Astrocyte (in vitro differentiated cells and primary cell): ENCODE data around the gene PLEKHF1. TPM values are rescaled to one million over a fixed set of nuclear protein-coding genes. Genes with fewer than 3 reads are reported as not detected.

Source experiments
- DNase-seq: peaks from one replicate; pipeline ENCODE4 v3.0.0-alpha.2; 2010; ENCODE audit warnings: low read depth
- FAIRE-seq: peaks from 2 replicates; lab custom pipeline; 2011; peaks lifted over from hg19 to GRCh38; lab: Jason Lieb, UNC
- H2AFZ ChIP-seq: 2 replicates; pipeline ENCODE4 v1.6.0; 2012; ENCODE audit warnings: low read depth, low read length, inconsistent platforms
- H3K27ac ChIP-seq: 2 replicates; pipeline ENCODE4 v1.5.1; 2011; ENCODE audit warnings: low read depth, low read length, inconsistent platforms
- H3K27me3 ChIP-seq: 2 replicates; pipeline ENCODE4 v1.6.0; 2011; ENCODE audit warnings: low read length, inconsistent platforms; ENCODE audit not compliant: insufficient read depth
- H3K36me3 ChIP-seq: 2 replicates; pipeline ENCODE4 v1.5.1; 2011; ENCODE audit warnings: low read length, inconsistent platforms; ENCODE audit not compliant: insufficient read depth
- H3K4me1 ChIP-seq: 2 replicates; pipeline ENCODE4 v1.5.1; 2011; ENCODE audit warnings: low read length, inconsistent platforms; ENCODE audit not compliant: insufficient read depth
- H3K4me2 ChIP-seq: 2 replicates; pipeline ENCODE4 v1.6.0; 2012; ENCODE audit warnings: low read length, inconsistent platforms
- H3K4me3 ChIP-seq: 2 replicates; pipeline ENCODE4 v1.5.1; 2011; ENCODE audit warnings: low read depth, mild to moderate bottlenecking, low read length, inconsistent platforms; ENCODE audit not compliant: insufficient read depth
- H3K79me2 ChIP-seq: 2 replicates; pipeline ENCODE4 v1.6.0; 2012; ENCODE audit warnings: mild to moderate bottlenecking, low read length, inconsistent platforms; ENCODE audit not compliant: insufficient read depth
- H3K9ac ChIP-seq: 2 replicates; pipeline ENCODE4 v1.6.0; 2012; ENCODE audit warnings: mild to moderate bottlenecking, low read length, inconsistent platforms
- H3K9me3 ChIP-seq: 2 replicates; pipeline ENCODE4 v1.5.1; 2012; ENCODE audit warnings: low read depth, mild to moderate bottlenecking, low read length, inconsistent platforms; ENCODE audit not compliant: insufficient read depth
- H4K20me1 ChIP-seq: 2 replicates; pipeline ENCODE4 v1.6.0; 2012; ENCODE audit warnings: low read length, inconsistent platforms; ENCODE audit not compliant: insufficient read depth
- H3K27ac Mint-ChIP-seq: one replicate; pipeline ENCODE4 v1.8.0; 2021; ENCODE audit warnings: mild to moderate bottlenecking, mixed read lengths; ENCODE audit not compliant: unreplicated experiment
- H3K27me3 Mint-ChIP-seq: one replicate; pipeline ENCODE4 v1.8.0; 2021; ENCODE audit warnings: low read depth, mixed read lengths; ENCODE audit not compliant: unreplicated experiment
- H3K36me3 Mint-ChIP-seq: one replicate; pipeline ENCODE4 v1.8.0; 2021; ENCODE audit warnings: low read depth, mixed read lengths; ENCODE audit not compliant: unreplicated experiment
- H3K4me1 Mint-ChIP-seq: one replicate; pipeline ENCODE4 v1.8.0; 2021; ENCODE audit warnings: low read depth, mixed read lengths; ENCODE audit not compliant: unreplicated experiment
- H3K4me3 Mint-ChIP-seq: one replicate; pipeline ENCODE4 v1.8.0; 2021; ENCODE audit warnings: mild to moderate bottlenecking, moderate library complexity, mixed read lengths; ENCODE audit not compliant: unreplicated experiment
- H3K9me3 Mint-ChIP-seq: one replicate; pipeline ENCODE4 v1.8.0; 2021; ENCODE audit warnings: mild to moderate bottlenecking, mixed read lengths; ENCODE audit not compliant: unreplicated experiment
- EZH2 ChIP-seq: IDR thresholded peaks from 2 replicates; pipeline ENCODE4 v1.6.1; 2012; ENCODE audit warnings: mild to moderate bottlenecking, low read length, inconsistent platforms; ENCODE audit not compliant: insufficient read depth
- total RNA-seq: library from RNA; stranded (reverse); gene quantifications from 2 replicates; pipeline ENCODE4 v1.2.1, GENCODE V29; 2021
- TF ChIP-seq, protein P1 (sequence below): IDR thresholded peaks from 2 replicates; pipeline ENCODE4 v1.5.1; 2011; ENCODE audit warnings: low read depth, mild to moderate bottlenecking, inconsistent platforms, low read length, moderate library complexity; ENCODE audit not compliant: insufficient read depth

PLEKHF1 gene
- total RNA-seq, 1 donor from 2014 or later, result 13.1 TPM

DNA sequence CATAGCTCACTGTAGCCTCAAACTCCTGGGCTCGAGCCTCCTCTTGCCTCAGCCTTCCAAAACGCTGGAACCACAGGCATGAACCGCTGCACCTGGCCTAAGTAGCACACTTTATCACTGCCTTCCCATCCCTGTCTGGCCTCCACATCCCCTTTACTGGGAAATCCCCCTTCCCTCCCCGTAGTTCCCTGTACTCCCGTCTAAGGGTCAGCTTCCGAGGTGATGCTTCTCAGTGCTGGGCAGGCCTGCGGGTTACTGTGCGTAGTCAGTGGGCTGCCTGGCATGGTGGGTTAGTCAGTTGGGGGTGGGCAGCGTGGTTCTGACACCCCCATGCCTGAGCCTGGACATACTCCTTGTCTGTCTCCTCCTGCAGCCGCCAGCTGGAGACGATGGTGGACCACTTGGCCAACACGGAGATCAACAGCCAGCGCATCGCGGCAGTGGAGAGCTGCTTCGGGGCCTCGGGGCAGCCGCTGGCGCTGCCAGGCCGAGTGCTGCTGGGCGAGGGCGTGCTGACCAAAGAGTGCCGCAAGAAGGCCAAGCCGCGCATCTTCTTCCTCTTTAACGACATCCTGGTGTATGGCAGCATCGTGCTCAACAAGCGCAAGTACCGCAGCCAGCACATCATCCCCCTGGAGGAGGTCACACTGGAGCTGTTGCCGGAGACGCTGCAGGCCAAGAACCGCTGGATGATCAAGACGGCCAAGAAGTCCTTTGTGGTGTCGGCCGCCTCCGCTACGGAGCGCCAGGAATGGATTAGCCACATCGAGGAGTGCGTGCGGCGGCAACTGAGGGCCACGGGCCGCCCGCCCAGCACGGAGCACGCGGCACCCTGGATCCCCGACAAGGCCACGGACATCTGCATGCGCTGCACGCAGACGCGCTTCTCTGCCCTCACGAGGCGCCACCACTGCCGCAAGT, 8.4 kb downstream of the PLEKHF1 start:
- Histone ChIP-seq H3K79me2 (peaks cover 13% of the 10 kb centered on the region), H3K36me3 (no peaks in the 10 kb centered on the region)

DNA sequence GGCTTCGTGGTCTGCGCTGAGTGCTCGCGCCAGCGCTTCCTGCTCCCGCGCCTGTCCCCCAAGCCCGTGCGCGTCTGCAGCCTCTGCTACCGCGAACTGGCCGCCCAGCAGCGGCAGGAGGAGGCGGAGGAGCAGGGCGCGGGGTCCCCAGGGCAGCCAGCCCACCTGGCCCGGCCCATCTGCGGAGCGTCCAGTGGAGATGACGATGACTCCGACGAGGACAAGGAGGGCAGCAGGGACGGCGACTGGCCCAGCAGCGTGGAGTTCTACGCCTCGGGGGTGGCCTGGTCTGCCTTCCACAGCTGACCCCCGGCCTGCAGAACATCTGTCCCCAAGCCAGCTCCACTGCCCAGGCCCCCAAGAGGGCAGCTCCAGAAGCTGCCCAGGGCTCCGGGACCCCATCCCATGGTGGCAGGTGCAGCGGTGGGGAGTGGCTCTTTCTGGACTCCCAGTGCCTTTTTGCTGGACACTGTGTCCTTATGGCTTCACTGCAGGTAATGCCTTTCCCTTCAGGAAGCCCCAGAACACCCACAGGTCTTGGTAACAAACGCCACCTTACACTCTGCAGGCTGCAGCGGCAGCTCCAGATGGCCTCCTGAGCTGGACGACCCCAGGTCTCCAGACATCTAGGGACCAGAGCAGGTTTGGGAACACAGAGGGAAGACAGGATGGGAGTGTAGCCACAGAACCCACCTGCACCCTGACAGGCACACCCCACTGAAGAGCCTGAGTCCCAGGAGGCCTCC, 9.3 kb downstream of the PLEKHF1 start:
- no peaks in the 10 kb centered on the region for H3K9me3 Mint-ChIP-seq

More for the DNA sequence above, 8.4 kb downstream of the PLEKHF1 start:
- no peaks in the 10 kb centered on the region for H3K9me3 Mint-ChIP-seq
- H3K27ac Mint-ChIP-seq, result no peak overlapping the region
- H3K36me3 Mint-ChIP-seq, result peaks cover 10% of the 10 kb centered on the region
- H3K27me3 Mint-ChIP-seq, result no peaks in the 10 kb centered on the region
- Histone ChIP-seq H4K20me1 (peaks cover 34% of the 10 kb centered on the region), H3K27me3 (no peaks in the 10 kb centered on the region), H3K9ac (no peak overlapping the region), H3K9me3 (no peaks in the 10 kb centered on the region), H3K4me3 (no peak overlapping the region), H2AFZ (no peak overlapping the region), H3K4me2 (no peak overlapping the region), H3K27ac (no peak overlapping the region), H3K4me1 (peaks cover 6% of the 10 kb centered on the region)
- TF ChIP-seq, protein P1, sequence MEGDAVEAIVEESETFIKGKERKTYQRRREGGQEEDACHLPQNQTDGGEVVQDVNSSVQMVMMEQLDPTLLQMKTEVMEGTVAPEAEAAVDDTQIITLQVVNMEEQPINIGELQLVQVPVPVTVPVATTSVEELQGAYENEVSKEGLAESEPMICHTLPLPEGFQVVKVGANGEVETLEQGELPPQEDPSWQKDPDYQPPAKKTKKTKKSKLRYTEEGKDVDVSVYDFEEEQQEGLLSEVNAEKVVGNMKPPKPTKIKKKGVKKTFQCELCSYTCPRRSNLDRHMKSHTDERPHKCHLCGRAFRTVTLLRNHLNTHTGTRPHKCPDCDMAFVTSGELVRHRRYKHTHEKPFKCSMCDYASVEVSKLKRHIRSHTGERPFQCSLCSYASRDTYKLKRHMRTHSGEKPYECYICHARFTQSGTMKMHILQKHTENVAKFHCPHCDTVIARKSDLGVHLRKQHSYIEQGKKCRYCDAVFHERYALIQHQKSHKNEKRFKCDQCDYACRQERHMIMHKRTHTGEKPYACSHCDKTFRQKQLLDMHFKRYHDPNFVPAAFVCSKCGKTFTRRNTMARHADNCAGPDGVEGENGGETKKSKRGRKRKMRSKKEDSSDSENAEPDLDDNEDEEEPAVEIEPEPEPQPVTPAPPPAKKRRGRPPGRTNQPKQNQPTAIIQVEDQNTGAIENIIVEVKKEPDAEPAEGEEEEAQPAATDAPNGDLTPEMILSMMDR, result no peak
- TF ChIP-seq EZH2, result no peak
- H3K4me1 Mint-ChIP-seq, result peaks cover 14% of the 10 kb centered on the region
- no peak overlapping the region for H3K4me3 Mint-ChIP-seq
- DNase-seq (no peak), FAIRE-seq (no peak)

More for the DNA sequence above, 9.3 kb downstream of the PLEKHF1 start:
- no peaks in the 10 kb centered on the region for H3K36me3 ChIP-seq
- H2AFZ ChIP-seq, result no peak overlapping the region
- no peaks in the 10 kb centered on the region for H3K9me3 ChIP-seq
- DNase-seq, result no peak
- no peak overlapping the region for H3K4me2 ChIP-seq
- TF ChIP-seq, protein P1, result no peak
- no peak for TF ChIP-seq EZH2
- H3K4me3 ChIP-seq, result no peak overlapping the region
- H3K27me3 ChIP-seq, result no peaks in the 10 kb centered on the region
- Mint-ChIP-seq H3K4me1 (peaks cover 14% of the 10 kb centered on the region), H3K36me3 (peaks cover 10% of the 10 kb centered on the region), H3K27me3 (no peaks in the 10 kb centered on the region), H3K4me3 (no peak overlapping the region), H3K27ac (no peak overlapping the region)
- peaks cover 9% of the 10 kb centered on the region for H3K79me2 ChIP-seq
- H3K27ac ChIP-seq, result no peak overlapping the region
- no peak overlapping the region for H3K9ac ChIP-seq
- peaks cover 6% of the 10 kb centered on the region for H3K4me1 ChIP-seq
- H4K20me1 ChIP-seq, result peaks cover 28% of the 10 kb centered on the region
- FAIRE-seq, result no peak
